Effector CD8-positive, alpha-beta T cell (primary cell): ENCODE measurements around the gene AKAP13.

ENCODE experiments used
- DNase-seq: peaks from one replicate; lab custom pipeline; 2025; lab: John Stamatoyannopoulos, UW

AKAP13 gene

DNA sequence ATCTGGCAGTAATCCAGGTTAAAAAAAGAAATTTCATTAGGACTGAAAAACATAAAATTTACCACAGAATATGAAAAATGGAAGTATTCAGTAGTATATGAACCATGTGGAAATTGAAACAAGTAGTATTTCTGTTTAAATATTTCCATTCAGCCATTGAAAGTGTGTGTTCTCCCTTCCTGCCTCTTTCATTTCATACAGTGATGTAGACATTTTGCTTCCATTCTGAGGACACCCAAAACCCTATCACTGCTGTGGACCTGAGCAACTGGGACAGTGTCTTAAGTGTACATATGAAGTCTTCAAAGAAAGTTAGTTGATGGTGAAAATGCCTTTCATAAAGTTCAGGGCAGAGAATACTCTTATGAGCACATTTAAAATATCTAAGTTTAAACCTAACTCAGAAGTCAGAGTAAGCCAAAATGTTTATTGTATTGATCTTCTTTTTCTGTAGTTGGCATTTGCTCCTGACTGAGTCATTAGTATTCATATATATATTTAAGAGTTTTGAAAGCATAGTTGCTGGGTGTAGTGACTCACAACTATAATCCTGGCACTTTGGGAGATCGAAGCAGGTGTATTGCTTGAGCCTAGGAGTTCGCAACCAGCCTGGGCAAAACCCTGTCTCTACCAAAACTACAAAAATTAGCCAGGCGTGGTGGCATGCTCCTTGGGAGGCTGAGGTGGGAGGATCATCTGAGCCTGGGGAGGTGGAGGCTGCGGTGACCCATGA is 215.6 kb downstream of the AKAP13 start:
- DNase-seq = no peak

DNA sequence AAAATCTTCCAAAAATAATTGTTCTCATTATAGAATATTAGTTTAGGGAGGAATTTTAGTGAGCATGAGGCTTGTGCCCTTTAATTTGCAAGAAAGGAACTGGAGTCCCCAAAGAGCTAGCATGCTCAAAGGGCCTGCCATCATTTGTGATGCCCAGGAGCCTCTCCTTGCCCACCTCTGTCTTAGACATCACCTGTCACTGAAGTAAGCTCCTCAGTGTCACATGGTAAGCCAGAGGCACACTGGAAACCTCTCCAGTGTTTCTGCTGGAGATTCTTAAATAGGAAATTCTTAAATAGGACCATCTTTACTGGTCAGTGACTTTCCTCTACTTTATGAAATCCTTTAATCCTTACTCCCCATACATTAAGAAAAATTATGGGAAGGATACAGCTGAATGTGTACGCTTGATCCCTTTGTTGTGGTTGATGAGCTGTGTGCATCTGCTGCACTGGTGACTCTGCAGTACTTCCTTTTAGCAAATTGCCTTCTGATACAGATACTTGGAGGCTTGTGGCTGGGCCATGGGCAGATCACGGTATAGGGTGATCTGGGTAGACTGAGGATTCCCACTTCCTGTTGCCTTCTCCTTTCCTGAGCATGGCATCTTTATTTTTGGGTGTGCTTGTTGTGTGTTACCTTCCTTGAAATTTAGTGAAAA is 216.9 kb downstream of the AKAP13 start:
- no peak for DNase-seq

DNA sequence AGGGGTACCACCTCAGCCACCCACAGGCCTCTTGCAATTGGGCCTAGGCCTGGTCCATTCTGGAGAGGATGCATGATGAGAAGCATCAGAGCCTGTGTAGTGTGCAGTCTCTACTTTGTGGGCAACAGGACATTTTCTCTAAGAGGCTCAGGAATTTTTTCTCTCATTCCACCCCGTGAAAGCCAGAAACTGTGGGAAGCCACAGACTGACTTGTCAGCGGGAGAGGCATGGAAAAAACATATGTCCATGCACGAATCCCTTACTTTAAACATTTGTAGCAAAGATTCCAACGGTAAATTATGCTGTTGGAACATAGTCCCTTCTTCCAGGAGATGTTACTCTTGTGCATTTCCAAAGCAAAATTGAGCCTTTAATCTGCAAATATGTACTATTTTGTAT is 217.8 kb downstream of the AKAP13 start:
- no peak for DNase-seq

DNA sequence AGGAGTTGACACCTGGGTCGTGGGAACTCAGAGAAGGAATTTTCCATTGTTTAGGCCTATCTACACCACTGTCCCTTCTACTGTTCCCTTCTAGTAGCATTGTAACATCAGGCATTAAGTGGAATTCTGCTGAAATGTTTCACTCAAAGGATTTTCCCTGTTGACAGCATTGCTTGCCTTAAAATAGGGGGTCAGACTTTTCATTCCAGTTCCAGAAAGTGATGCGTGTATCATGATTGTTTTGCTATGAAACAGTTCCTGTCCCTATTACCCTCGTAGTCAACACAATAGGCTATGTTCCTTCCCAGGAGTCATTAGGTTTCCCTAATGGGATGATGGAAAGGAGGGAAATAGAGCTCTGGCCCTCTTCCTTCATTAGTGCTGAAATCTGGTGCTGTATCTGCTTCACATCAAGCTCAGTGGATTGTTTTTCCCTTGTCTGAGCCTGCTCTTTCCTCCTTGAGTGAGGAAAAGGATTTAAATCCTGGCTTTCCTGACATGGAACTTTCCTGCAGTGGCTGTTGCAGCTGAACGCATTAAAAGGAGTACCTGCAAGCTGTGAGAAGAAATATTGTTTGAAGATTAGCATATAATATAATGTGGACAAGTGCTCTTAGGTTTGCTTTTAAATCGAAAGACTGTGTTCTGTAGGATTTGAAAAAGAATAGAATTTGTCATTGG is 218.5 kb downstream of the AKAP13 start:
- DNase-seq = no peak

DNA sequence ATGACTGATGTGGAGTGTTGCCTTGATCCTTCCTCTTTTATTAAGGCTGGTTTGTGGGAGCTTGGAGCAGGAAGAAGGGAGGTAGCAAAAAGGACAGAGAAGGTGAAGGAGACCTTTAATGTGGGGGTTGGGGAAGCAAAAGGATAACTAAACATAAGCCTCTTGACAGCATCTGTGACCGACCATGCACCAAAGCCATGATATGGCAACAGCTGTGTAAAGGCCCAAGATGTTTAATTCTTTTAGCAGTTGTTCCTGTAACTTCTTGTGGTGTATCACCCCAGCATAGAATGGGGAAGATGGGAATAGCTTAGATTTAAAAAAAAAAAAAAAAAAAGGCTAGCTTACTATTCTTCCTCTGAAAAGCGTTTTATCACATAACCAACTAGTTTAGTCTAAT is 219.6 kb downstream of the AKAP13 start:
- no peak for DNase-seq

DNA sequence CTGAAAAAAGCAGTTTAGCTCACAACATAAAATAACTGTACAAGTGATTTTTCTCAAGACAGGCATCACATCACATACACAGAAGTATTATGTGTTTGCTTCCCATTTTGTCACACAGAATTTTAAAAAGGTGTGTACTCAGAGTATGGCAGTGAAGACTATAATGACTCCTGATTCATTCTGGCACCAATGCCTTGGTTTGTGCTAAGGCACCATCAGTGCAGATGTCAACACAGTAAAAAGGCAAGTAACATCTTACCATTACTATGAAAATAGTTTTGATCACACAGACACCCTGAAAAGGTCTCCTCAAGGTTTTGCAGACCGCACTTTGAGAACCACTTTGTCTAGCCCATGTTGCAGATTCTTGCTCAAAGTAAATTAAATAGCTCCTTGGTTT is 222.8 kb downstream of the AKAP13 start:
- DNase-seq = no peak

DNA sequence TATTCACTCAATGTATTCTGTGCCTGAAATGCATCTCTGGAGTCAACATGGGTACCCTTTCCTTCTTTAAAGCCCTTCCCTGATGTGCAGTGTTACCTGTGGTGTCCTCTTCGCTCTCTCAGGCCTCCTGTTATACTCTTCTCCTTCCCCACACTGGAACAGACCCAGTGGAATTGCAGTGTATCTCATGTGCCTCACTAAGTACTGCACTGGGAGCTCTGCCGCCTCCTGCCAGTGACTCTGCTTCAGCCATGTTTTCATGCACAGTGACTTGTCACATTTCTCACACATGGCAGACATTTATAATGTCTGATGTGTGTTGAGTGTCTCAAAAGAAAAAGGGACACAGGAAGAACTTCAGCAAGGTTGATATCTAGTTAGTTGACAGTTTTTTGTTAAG is 223.3 kb downstream of the AKAP13 start:
- DNase-seq = no peak

DNA sequence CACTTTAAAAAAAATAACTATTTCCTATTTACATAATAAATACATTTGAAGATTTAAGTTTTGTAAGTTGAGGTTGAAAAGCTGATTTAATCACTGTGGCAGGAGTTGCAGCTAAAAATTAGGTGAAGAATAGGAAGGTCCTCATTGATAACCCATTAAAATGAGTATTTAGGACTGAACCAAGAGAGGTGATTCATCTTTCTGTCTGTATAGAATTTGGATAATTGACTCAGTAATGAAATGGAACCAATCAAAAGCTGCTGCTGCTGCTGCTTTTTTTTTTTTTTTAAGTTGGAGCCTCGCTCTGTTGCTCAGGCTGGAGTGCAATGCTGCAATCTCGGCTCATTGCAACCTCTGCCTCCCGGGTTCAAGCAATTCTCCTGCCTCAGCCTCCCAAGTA is 223.8 kb downstream of the AKAP13 start:
- DNase-seq = no peak

DNA sequence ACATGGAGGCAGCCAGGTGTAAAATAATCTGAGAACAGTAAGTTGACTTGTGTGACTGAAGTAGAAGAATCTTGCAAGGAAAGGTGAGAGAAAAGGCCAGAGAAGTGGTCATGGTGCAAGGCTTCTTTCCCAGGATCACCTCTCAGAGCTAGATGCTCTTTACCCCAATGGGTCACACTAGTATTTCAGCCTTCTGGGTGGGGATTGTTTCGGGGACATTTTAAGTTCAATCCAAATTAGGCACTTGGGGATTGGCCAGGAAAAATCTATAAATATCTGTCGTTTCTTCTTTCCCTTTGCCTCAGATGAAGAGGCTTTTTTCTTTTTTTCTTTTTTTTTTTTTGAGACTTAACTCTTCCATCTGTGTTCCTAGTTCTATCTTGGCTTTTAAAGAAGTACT is 226.3 kb downstream of the AKAP13 start:
- no peak for DNase-seq

DNA sequence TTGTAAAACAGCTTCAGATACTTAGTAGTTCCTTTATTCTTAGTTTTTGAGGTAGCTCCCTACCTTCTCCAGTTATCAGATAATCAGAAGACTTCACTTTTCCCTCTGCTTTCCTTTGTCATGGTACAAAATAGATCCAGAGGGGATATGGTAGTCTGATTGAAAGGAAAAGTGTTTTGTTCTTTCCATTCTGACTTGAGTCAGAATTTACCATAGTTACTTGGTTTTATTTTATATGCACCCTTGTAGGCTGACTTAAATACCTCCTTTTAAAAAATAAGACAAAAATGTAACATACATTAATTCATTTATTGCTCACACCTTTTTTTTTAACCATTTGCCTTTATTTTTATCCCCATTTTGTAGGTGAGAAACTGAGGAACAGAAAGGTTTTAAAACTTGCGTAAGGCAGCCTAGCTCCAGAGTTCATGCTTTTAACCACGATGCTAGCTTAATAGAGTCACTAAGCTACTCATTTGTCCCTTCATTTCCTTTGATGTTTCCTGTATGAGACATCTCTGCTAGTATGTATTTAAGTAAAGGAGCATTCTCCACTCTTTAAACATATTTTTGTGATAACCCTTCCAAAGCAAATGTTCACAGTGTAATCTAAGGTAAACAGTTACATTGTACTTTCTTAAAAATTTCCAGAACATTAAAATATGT is 226.9 kb downstream of the AKAP13 start:
- DNase-seq = no peak

DNA sequence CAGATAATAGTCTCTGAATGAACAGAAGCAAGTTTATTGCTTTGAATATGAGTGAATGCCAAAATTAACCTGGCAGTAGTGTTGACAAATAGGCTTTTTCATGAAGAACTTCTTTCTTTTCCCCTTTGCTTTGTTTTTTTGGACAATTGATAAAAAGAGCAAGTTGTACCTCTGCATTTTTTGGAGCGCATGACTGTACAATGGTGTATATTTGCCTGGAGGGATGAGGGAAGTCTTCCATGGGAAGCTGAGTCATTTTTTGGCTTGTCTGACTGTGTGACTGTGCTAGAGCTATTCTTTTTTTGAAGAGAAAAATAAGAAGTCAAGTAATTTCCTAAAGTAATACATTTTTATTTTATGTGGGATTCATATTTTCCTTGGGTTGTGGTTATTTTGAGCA is 227.4 kb downstream of the AKAP13 start:
- no peak for DNase-seq

DNA sequence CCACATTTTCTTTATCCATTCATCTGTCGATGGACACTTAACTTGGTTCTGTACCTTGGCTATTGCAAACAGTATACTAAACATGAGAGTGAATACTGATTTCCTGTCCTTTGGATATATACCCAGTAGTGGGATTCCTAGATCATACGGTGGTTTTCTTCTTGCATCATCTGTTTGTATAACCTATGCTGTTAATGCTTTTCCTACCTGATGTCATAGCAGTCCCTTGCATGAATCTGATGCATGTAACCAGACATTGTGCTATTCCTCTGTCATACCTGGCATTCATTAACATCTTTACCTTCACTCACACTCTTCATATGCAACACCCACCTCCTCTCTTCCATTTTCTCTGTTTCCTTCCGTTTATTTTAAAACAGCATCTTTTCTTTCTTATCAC is 229.1 kb downstream of the AKAP13 start:
- no peak for DNase-seq

DNA sequence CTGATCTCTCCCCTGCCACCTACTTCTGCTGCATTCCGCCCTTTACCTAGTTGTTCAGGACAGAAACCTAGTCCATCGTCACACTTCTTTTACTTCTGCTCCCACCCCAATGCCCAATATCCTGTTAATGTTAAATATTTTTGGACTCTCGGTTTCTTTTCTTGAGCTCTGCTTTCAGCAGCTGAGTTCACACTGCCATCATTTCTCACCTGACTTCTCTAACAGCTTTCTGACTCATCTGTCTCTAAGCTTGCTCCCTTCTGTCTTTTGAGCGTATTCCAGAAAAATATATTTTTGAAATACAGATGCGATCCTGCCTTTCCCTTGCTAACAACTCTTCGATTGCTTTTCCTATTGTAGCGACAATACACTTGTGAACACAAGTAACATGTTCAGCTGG is 231.0 kb downstream of the AKAP13 start:
- no peak for DNase-seq

DNA sequence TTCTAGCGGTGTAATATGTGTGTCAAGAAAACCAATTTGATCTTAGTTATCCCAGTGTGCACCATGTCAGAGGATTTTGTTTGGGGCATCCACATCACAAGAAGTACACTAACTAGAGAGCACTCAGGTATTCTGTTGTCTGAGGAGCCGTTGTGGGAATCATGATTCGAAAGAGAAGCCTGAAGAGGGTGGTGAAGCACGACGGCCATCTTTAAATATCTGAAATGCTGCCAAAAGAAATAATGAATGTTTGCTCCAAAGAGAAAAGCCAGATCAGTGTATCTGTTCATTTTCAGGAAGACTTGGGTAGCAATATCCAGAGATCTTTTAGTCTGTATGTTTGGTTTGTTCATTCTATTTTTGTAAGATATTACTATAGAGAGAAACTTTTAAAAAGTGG is 233.7 kb downstream of the AKAP13 start:
- no peak for DNase-seq

DNA sequence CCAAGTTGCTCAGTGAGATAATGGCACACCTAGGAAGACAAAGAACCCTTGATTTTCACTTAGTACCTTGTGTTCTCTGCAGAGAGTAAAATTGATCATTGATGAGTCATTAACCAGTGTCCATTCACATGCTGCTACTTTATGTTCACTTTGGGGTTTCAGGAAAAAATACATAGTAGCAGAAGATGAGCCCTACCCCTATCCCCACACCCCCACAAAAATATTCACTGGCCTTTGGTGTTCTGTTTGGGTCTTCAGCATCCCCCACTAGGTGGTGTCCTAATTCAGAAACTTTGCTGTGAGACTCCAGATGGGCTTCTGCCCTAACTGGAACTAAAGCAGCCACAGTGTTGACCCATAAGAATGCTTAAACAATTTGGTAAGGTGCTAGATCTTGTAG is 235.5 kb downstream of the AKAP13 start:
- no peak for DNase-seq

DNA sequence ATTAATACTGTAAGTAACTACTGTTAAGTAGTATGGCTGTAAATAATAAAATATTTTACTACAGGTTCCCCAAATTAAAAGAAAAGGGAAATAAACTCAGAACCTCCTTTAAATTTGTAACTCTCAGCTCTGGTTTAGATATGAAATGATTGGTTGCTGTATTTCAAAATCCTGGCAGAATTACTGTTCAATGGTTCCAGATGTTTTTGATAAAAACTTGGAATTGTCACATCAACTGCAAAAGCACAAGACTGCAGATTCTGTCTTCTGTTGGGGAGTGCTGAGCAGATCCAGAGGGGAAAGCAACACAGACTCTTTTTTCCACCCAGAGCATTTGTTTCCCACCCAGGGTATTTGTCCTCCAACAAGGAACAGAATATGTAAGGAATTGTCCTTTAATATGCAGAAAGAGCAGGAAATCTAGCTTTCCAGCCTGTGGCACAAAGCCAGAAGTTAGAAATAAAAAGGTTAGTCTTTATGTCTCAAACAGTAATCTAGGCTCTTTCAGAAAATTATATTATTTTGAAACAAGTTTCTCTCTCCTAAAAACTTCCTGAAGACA is 236.2 kb downstream of the AKAP13 start:
- DNase-seq = no peak

DNA sequence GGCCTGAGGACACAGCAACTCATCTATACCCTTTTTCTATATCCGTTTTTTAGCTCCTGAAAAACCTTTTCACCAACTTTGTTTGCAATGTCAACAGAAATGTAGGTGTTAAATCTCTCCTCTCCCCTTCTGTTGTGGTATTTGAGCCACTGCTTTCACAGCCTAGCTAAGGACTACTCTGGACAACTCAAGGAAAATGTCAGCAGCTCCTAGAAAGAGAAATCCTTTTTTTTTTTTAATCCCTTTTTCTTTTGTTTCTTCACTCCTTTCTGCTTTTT is 237.8 kb downstream of the AKAP13 start:
- DNase-seq = no peak

DNA sequence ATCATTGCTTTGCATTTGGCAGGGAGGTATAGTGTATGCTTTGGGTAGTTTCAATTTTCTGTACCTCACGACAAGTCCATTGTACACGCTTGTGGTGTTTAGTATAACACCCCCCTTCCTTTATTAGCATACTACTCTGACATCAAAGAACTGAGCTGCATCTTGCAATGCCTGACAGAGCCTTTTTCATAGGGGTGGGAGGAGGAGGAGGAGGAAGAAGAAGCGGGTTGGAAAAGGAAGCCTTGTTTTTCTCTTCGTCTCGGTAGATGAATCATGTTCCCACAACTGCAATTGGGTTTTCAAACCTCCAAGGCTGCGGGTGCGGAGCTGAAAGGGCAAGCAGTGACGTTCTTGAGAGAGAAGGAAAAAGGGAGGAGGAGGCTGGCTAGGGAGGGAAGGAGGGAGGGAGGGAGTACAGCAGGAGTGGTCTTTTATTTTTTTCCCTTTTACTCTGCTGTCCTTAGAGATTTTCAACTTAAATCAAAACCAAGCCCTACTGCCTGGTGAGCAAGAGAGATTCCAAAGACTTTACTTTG is 238.6 kb downstream of the AKAP13 start:
- no peak for DNase-seq

DNA sequence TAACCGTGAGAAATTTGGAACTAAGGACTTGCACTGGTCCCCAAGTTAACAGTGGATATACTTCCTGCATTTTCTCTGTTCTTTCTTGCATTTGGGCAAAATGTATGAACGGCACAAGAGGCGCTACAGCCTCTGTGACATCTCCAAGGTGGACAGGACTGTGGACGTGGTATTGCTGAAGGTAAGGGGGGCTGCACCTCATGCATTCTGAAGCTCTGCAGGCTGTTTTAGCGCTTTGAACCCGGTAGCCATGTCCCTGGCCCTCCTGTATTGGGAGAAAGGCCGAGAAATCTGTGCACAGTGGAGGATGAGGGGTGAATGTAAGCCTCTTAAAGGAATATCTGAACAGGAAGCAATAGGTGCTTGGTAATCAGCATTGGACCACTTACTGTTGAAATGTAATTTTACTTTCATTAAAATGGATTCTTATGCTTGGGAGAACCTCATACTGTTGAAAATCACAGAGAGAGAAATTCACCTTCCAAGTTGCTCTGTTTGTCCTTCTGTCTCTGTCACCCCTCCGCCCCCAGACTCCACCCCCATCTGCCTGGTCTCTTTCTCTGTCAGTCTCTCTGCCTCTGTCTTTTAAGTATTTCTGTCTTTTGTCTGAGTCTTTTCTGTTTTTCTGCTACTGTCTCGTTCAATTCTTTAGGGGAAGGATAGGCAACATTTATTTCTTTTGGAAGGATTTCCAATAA is 239.7 kb downstream of the AKAP13 start:
- no peak for DNase-seq

DNA sequence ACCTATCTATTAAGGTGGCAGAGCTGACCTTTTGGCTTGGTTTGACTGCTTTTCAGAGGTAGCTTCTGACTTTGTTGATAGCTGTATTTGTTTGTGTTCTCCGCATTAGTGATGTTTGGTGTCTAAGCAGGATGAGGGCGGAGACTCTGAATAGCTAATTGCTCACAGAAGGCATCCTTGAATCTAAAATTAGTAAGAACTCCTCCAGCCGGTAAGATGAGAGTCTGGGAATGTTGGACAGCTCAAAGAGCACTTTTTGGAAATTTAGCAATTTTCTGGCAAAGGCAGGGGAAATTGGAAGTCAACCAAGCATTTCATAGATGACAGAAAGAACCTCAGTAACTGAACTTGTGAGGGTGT is 240.3 kb downstream of the AKAP13 start:
- no peak for DNase-seq

DNA sequence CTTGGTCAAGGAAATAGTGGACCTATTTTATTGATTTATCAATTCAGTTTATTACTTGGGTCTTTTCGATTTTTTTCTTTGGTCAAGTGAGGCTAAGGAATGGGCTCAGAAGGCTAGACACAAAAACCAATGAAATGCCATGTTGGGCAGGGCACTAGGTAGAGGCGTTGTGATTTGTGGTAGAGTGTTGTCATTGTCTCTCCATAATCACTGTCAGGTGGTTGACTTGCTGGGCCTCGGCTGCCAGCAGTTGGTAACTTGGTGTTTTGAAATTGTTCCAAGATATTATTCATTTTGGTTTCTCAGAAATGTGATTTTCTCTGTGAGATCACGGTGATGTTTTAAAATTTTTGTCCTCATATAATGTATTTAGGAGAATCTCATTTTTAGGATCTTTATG is 240.7 kb downstream of the AKAP13 start:
- no peak for DNase-seq
